ENCODE results near the gene DDR2.

DNA sequence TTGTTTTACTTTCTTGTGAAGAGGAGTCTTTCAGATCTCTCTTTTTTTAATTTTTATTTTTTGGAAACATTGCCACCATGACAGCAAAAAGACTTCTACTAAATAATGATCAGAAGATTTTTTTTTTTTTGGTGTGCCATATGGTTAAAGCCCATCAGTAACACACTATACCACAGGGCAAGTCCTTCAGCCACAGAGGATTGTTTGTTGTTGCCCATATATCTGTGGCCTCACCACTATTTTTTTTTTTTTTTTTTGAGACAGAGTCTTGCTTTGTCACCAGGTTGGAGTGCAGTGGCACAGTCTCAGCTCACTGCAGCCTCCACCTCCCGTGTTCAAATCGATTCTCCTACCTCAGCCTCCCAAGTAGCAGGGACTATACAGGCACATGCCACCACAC lies 41.6 kb upstream of the DDR2 start:
- TF ChIP-seq ARNTL (CRISPR knock-in tag; IDR thresholded peaks at IDR 0.05; ENCODE audit: borderline replicate concordance, low read depth) (no peak), CSDC2 (CRISPR knock-in tag; IDR thresholded peaks at IDR 0.05) (no peak), PPARA (CRISPR knock-in tag; IDR thresholded peaks at IDR 0.05; ENCODE audit: borderline replicate concordance) (no peak), TCF4 (CRISPR knock-in tag; IDR thresholded peaks at IDR 0.05; ENCODE audit: borderline replicate concordance) (no peak)
- TF ChIP-seq, protein P1, sequence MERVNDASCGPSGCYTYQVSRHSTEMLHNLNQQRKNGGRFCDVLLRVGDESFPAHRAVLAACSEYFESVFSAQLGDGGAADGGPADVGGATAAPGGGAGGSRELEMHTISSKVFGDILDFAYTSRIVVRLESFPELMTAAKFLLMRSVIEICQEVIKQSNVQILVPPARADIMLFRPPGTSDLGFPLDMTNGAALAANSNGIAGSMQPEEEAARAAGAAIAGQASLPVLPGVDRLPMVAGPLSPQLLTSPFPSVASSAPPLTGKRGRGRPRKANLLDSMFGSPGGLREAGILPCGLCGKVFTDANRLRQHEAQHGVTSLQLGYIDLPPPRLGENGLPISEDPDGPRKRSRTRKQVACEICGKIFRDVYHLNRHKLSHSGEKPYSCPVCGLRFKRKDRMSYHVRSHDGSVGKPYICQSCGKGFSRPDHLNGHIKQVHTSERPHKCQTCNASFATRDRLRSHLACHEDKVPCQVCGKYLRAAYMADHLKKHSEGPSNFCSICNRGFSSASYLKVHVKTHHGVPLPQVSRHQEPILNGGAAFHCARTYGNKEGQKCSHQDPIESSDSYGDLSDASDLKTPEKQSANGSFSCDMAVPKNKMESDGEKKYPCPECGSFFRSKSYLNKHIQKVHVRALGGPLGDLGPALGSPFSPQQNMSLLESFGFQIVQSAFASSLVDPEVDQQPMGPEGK (CRISPR knock-in tag; IDR thresholded peaks at IDR 0.05; ENCODE audit: borderline replicate concordance): no peak

Data from SK-N-SH treated with all-trans-retinoic acid at 6 μM for 48 hours (cell line).